SKM-1 (cell line): Measurements from ENCODE around the gene ZBTB7A.

ENCODE experiments used
- DNase-seq: peaks from one replicate; lab custom pipeline; 2025; ENCODE audit not compliant: unreplicated experiment; lab: John Stamatoyannopoulos, UW

ZBTB7A gene

GRCh38 chr19:4069331-4069959, 2.7 kb upstream of the ZBTB7A start:
- DNase-seq = no peak

- DNase-seq = no peak
These were observed 1.6 kb upstream of the ZBTB7A start for GRCh38 chr19:4068047-4068966.

GRCh38 chr19:4067396-4068046, 822 bp upstream of the ZBTB7A start:
- DNase-seq = no peak

- no peak for DNase-seq
These were observed 508 bp downstream of the ZBTB7A start for GRCh38 chr19:4066176-4066606.

GRCh38 chr19:4065430-4066175, 1.1 kb downstream of the ZBTB7A start:
- peak; percentile 87 for DNase-seq

GRCh38 chr19:4064496-4065260, 2.0 kb downstream of the ZBTB7A start:
- no peak for DNase-seq

- no peak for DNase-seq
These were observed 2.6 kb downstream of the ZBTB7A start for GRCh38 chr19:4064149-4064495.

GRCh38 chr19:4063369-4064148, 3.1 kb downstream of the ZBTB7A start:
- DNase-seq = no peak

- DNase-seq = no peak
These were observed 4.0 kb downstream of the ZBTB7A start for GRCh38 chr19:4062419-4063368.

GRCh38 chr19:4061683-4062418, 4.8 kb downstream of the ZBTB7A start:
- DNase-seq = no peak

- DNase-seq = no peak
These were observed 5.5 kb downstream of the ZBTB7A start for GRCh38 chr19:4061178-4061682.

GRCh38 chr19:4060621-4061177, 6.0 kb downstream of the ZBTB7A start:
- no peak for DNase-seq

- DNase-seq = no peak
These were observed 6.6 kb downstream of the ZBTB7A start for GRCh38 chr19:4059891-4060620.

- no peak for DNase-seq
These were observed 7.2 kb downstream of the ZBTB7A start for GRCh38 chr19:4059453-4059871.

- DNase-seq = no peak
These were observed 7.8 kb downstream of the ZBTB7A start for GRCh38 chr19:4058693-4059452.
